Measurements from ENCODE around the gene RPL7A. TPM values are rescaled to one million over a fixed set of nuclear protein-coding genes. Genes with fewer than 3 reads are reported as not detected.

RPL7A gene
- total and polyA plus RNA-seq, 2 of the 13 experiments (the other 11 are each of a cell fraction or from before 2014, with no cell fraction given), result 2,401 to 2,938 TPM

DNA sequence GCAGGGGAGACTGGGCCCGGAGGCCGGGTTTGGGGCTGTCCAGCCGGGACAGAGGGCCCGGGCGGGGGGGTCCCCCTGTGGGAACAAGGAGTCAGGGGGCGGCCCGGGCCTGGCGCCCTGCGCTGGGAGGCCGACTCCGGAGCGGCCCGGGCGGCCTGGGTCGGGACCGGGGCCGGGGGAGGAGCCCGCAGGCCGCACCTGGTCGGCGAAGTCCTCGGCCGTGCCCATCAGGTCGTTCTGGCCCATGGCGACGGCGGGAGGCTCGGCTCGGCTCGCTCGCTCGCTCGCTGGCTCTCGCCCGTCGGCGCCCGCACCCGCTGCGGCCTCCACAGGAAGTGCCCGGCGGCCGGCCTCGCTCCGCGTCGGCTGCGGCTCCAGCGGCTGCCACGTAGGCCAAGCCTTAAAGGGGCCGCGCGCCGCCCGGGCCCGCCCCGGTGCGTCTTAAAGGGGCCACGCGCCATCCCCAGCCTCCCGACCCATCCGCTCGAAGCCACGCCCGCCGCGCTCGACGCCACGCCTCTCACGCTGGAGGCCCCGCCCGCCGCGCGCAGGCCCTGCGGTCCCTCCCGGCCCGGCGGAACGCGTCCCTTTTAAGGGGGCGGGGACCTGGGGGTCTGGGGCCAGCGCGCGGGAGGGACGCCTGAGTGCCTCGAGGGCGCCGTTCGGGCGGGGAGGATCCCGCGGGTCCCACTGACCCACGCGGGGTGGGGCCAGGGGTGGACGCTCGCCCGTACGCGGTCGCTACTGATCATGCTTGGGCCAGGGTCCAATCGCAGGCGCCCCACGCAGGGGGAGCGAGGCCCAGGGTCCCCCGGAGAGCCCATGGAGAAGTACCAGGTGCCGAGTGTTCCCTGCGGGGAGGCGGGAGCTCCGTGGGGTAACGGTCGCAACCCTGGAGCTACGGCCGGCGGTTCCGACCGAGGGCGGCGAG is 28.0 kb downstream of the RPL7A start, which contains the start of the genes STKLD1 and SURF4 (continued):
- TF ChIP-seq ETS1 (CRISPR knock-in tag; IDR thresholded peaks at IDR 0.05) (no peak), MXI1 (IDR thresholded peaks at IDR 0.05; ENCODE audit: borderline replicate concordance, low read depth, low read length) (peak; percentile 80; the same call in 1 of the 3 replicates), NRL (CRISPR knock-in tag; IDR thresholded peaks at IDR 0.05; ENCODE audit: borderline replicate concordance) (peak; percentile 45; the same call in 1 of the 2 replicates), RAD21 (CRISPR knock-in tag; IDR thresholded peaks at IDR 0.05) (peak; percentile 58), TBL1XR1 (IDR thresholded peaks at IDR 0.05; ENCODE audit: borderline replicate concordance, low read length, partially characterized antibody) (no peak), REL (CRISPR knock-in tag; conservative IDR thresholded peaks at IDR 0.05) (0 out of 2 replicates have a peak, but pooled peaks have one; percentile 37), MED13 (CRISPR knock-in tag; IDR thresholded peaks at IDR 0.05) (no peak; the same call in 1 of the 2 replicates), ZFY (CRISPR knock-in tag; IDR thresholded peaks at IDR 0.05) (peak; percentile 99), MED1 (CRISPR knock-in tag; IDR thresholded peaks at IDR 0.05) (peak; percentile 69), BORCS8-MEF2B (CRISPR knock-in tag; IDR thresholded peaks at IDR 0.05) (peak; percentile 71; the same call in 1 of the 2 replicates), POLR2A (IDR thresholded peaks at IDR 0.05; ENCODE audit: insufficient read depth in 1 of 2, low read depth in 2 of 2, low read length in 2 of 2) (peak; percentile 81 to 82), HOXA5 (CRISPR knock-in tag; IDR thresholded peaks at IDR 0.05) (peak; percentile 12; the same call in 1 of the 2 replicates), ZNF670 (CRISPR knock-in tag; IDR thresholded peaks at IDR 0.05; ENCODE audit: borderline replicate concordance) (0 out of 2 replicates have a peak, but pooled peaks have one; percentile 26), CBX2 (IDR thresholded peaks at IDR 0.05; ENCODE audit: low read depth, low read length) (no peak), CBX2 (CRISPR knock-in tag; IDR thresholded peaks at IDR 0.05; ENCODE audit: low read depth) (peak; percentile 72; the same call in 1 of the 2 replicates), CHD4 (IDR thresholded peaks at IDR 0.05; ENCODE audit: borderline replicate concordance, low read length) (no peak), ASH2L (IDR thresholded peaks at IDR 0.05; ENCODE audit: insufficient read length, low read depth, low read length) (peak; percentile 9), ZNF574 (CRISPR knock-in tag; IDR thresholded peaks at IDR 0.05) (peak; percentile 83), HMGXB4 (CRISPR knock-in tag; IDR thresholded peaks at IDR 0.05; ENCODE audit: borderline replicate concordance in 1 of 2, low read depth in 1 of 2) (peak in 1 of 2 experiments; percentile 71; a peak in 3 of 4 replicates), ZBTB20 (CRISPR knock-in tag; IDR thresholded peaks at IDR 0.05; ENCODE audit: borderline replicate concordance, low read depth) (0 out of 2 replicates have a peak, but pooled peaks have one; percentile 56), RCOR2 (CRISPR knock-in tag; IDR thresholded peaks at IDR 0.05) (no peak)
- TF ChIP-seq, protein P1, sequence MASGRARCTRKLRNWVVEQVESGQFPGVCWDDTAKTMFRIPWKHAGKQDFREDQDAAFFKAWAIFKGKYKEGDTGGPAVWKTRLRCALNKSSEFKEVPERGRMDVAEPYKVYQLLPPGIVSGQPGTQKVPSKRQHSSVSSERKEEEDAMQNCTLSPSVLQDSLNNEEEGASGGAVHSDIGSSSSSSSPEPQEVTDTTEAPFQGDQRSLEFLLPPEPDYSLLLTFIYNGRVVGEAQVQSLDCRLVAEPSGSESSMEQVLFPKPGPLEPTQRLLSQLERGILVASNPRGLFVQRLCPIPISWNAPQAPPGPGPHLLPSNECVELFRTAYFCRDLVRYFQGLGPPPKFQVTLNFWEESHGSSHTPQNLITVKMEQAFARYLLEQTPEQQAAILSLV (CRISPR knock-in tag; IDR thresholded peaks at IDR 0.05; ENCODE audit: borderline replicate concordance), result no peak

Measured in HepG2 (cell line).